HEK293 (cell line): ENCODE data around the gene NUTM2B.
"Not testable (repeated sequence)": the region's sequence is repeated elsewhere in the genome, so short reads cannot be mapped to it uniquely, and the experiment has no call there.

Source experiments
- CTCF ChIA-PET: fragments of 350-600 bp; formaldehyde crosslinking; extraction: SDS; loops from one replicate; lab custom pipeline; 2021; ENCODE audit warnings: antibody characterized with exemption; lab: Yijun Ruan, JAX
- POLR2A ChIA-PET: fragments of 300-600 bp; formaldehyde crosslinking; extraction: SDS; loops from one replicate; lab custom pipeline; 2020; ENCODE audit warnings: antibody characterized with exemption, inconsistent platforms; lab: Yijun Ruan, JAX
- H3K27ac ChIP-seq: fragments of 200-500 bp; sonication (Bioruptor generic); 2 replicates; pipeline ENCODE4 v1.5.1; 2014; ENCODE audit warnings: low read depth, low read length, control low read depth, inconsistent platforms; ENCODE audit errors: extremely low read depth
- H3K36me3 ChIP-seq, 2 experiments: fragments of 200-500 bp in 1 of 2; sonication (Bioruptor generic) in 1 of 2; 1 replicate in 1 of 2; 2 replicates in 1 of 2; pipeline ENCODE4 v1.5.1; 2014 to 2017; ENCODE audit warnings: inconsistent platforms in 2 of 2, low read length in 2 of 2; ENCODE audit not compliant: control insufficient read depth in 2 of 2, insufficient read depth in 1 of 2
- H3K4me1 ChIP-seq: fragments of 200-500 bp; sonication (Bioruptor generic); 2 replicates; pipeline ENCODE4 v1.5.1; 2014; ENCODE audit warnings: mild to moderate bottlenecking, low read length, inconsistent platforms; ENCODE audit not compliant: control insufficient read depth, insufficient read depth
- H3K4me3 ChIP-seq: 2 replicates; pipeline ENCODE4 v1.5.1; 2011; ENCODE audit warnings: low read depth, mild to moderate bottlenecking, control low read depth, low read length, moderate library complexity
- H3K9me3 ChIP-seq: fragments of 200-500 bp; sonication (Bioruptor generic); 2 replicates; pipeline ENCODE4 v1.5.1; 2014; ENCODE audit warnings: low read depth, low read length, inconsistent platforms; ENCODE audit not compliant: control insufficient read depth, insufficient read depth

NUTM2B gene

GRCh38 chr10:79688798-79689197 lies 14.2 kb upstream of the NUTM2B start:
- H3K4me1 ChIP-seq, H3K27ac ChIP-seq, H3K9me3 ChIP-seq, POLR2A ChIA-PET, H3K4me3 ChIP-seq: not testable (repeated sequence)
- CTCF ChIA-PET, result interaction anchor here (0.7 kb wide), 1 partner anchor 242 kb away, joined by 3 read pairs; no protein-coding TSS in a partner anchor
- peaks cover 0 to 10% of the 10 kb centered on the region in 2 experiments; a peak in 1 of 3 replicates for H3K36me3 ChIP-seq

GRCh38 chr10:79696596-79696995 lies 6.4 kb upstream of the NUTM2B start:
- CTCF ChIA-PET, H3K4me1 ChIP-seq: not testable (repeated sequence)

GRCh38 chr10:79697141-79697540 lies 5.9 kb upstream of the NUTM2B start:
- CTCF ChIA-PET, POLR2A ChIA-PET: not testable (repeated sequence)

More at GRCh38 chr10:79696596-79696995, 6.4 kb upstream of the NUTM2B start:
- H3K4me3 ChIP-seq, H3K27ac ChIP-seq, H3K9me3 ChIP-seq, H3K36me3 ChIP-seq, POLR2A ChIA-PET: not testable (repeated sequence)

GRCh38 chr10:79700381-79700944 lies 2.6 kb upstream of the NUTM2B start:
- POLR2A ChIA-PET, H3K9me3 ChIP-seq, H3K27ac ChIP-seq, H3K36me3 ChIP-seq, H3K4me3 ChIP-seq, H3K4me1 ChIP-seq, CTCF ChIA-PET: not testable (repeated sequence)

More at GRCh38 chr10:79697141-79697540, 5.9 kb upstream of the NUTM2B start:
- not testable (repeated sequence) for H3K9me3 ChIP-seq, H3K4me3 ChIP-seq, H3K4me1 ChIP-seq, H3K36me3 ChIP-seq, H3K27ac ChIP-seq

GRCh38 chr10:79707017-79707416 lies 4.0 kb downstream of the NUTM2B start:
- H3K36me3 ChIP-seq, H3K9me3 ChIP-seq, H3K4me3 ChIP-seq, H3K27ac ChIP-seq, H3K4me1 ChIP-seq, POLR2A ChIA-PET, CTCF ChIA-PET: not testable (repeated sequence)

- POLR2A ChIA-PET, H3K9me3 ChIP-seq, H3K4me3 ChIP-seq, H3K4me1 ChIP-seq, H3K27ac ChIP-seq, H3K36me3 ChIP-seq, CTCF ChIA-PET: not testable (repeated sequence)
These were observed 11.9 kb downstream of the NUTM2B start for GRCh38 chr10:79714976-79715375.

- H3K36me3 ChIP-seq, H3K4me1 ChIP-seq, CTCF ChIA-PET, H3K4me3 ChIP-seq, H3K9me3 ChIP-seq, POLR2A ChIA-PET, H3K27ac ChIP-seq: not testable (repeated sequence)
These were observed 14.0 kb downstream of the NUTM2B start for GRCh38 chr10:79716917-79717579.

GRCh38 chr10:79720000-79720399 lies 17.0 kb downstream of the NUTM2B start:
- H3K9me3 ChIP-seq, H3K4me1 ChIP-seq, CTCF ChIA-PET, H3K4me3 ChIP-seq, POLR2A ChIA-PET, H3K27ac ChIP-seq, H3K36me3 ChIP-seq: not testable (repeated sequence)

- POLR2A ChIA-PET, H3K4me3 ChIP-seq: not testable (repeated sequence)
These were observed 23.6 kb downstream of the NUTM2B start for GRCh38 chr10:79726620-79727019.

GRCh38 chr10:79744844-79745243 lies 41.8 kb downstream of the NUTM2B start:
- H3K9me3 ChIP-seq, H3K27ac ChIP-seq, CTCF ChIA-PET, POLR2A ChIA-PET, H3K36me3 ChIP-seq, H3K4me3 ChIP-seq, H3K4me1 ChIP-seq: not testable (repeated sequence)

More at GRCh38 chr10:79726620-79727019, 23.6 kb downstream of the NUTM2B start:
- H3K36me3 ChIP-seq, H3K9me3 ChIP-seq, H3K27ac ChIP-seq, CTCF ChIA-PET, H3K4me1 ChIP-seq: not testable (repeated sequence)

- H3K9me3 ChIP-seq, H3K27ac ChIP-seq, H3K4me1 ChIP-seq, H3K4me3 ChIP-seq, POLR2A ChIA-PET, H3K36me3 ChIP-seq, CTCF ChIA-PET: not testable (repeated sequence)
These were observed 45.5 kb downstream of the NUTM2B start for GRCh38 chr10:79748510-79748909.
